HG03196 (cell line): ENCODE measurements around the gene B3GAT3.
A peak's percentile ranks its signal among the peaks of the same experiment; 100 is the strongest.
"Not testable (repeated sequence)": the region's sequence is repeated elsewhere in the genome, so short reads cannot be mapped to it uniquely, and the experiment has no call there.

ENCODE experiments used
- ATAC-seq: cut with Tn5 transposase; IDR thresholded peaks from one replicate; pipeline ENCODE4 v1.9.1; 2021; ENCODE audit not compliant: unreplicated experiment

Gene B3GAT3

DNA sequence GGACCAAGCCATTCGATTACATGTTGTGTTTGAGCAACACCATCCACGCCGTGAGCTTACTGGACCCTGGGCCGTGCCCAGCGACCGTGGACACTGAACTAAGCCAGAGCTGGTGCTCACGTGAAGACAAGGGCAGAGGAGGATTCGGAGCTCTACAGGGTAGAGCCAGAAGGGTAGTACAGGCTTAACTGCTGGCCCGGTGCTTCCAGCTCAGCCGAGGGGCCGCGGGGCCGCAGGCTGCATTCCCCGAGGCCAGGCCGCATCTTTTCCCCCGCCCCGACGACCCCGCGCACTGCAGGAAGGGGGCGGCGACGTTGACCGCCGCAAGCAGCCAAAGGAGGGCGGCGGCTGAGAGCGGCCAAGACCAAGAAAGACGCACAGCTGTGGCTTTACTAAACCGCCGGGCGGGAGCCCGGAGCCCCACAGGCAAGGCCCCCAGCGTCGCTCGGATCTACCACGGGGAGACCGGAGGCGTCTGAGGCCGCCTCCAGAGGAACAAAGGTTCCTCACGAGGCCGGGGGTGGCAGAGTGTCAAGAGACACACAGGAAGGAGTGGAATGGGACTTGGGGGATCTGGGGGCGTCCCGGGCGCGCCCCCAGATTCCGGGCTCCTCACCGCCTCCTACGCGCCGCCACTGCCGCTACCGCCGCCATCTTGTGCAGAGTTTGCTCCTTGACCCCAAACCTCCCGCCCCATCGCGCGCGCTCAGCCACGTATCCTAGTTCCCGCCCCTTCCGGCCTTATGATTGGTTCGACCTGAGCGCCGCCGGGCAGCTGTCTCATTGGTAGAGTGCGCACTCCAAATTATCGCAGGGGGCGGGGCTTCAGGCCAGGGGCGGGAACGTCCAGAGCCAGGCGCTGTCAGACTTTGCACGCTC lies 24.4 kb upstream of the B3GAT3 start, which contains the start of gene GANAB:
TSS of gene GANAB (minus strand) at position 668 of the 879 bp plus-strand sequence. CDS start at position 654, 14 bp downstream.
- peak; percentile 88 for ATAC-seq

DNA sequence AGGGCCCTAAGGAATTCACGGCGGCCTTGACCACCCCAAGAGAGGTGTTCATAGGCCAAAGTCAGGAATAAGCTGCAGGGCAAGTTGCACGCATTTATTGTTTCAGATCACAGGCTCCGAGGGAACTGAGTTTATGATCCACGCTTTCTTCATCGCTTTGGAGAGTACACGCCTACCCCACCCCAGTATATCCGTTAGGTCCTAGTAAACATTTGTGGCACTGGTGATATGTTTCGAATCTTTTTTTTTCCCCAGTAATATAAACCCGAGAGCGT lies 23.8 kb upstream of the B3GAT3 start:
- no peak for ATAC-seq

DNA sequence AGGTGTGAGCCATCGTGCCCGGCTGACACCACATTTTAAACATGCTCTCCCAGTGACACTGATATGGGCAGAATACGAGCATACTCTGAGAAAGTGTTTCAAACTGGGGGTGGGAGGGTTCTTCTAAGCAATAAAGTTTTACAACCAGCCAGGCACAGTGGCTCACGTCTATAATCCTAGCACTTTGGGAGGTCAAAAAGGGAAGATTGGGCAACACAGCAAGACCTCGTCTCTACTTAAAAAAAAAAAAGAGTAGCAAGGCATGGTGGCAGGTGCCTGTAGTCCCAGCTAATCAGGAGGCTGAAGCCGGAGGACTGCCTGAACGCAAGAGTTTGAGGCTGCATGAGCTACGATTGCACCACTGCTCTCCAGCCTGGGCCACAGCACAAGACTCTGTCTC lies 22.4 kb upstream of the B3GAT3 start:
- ATAC-seq: no peak

DNA sequence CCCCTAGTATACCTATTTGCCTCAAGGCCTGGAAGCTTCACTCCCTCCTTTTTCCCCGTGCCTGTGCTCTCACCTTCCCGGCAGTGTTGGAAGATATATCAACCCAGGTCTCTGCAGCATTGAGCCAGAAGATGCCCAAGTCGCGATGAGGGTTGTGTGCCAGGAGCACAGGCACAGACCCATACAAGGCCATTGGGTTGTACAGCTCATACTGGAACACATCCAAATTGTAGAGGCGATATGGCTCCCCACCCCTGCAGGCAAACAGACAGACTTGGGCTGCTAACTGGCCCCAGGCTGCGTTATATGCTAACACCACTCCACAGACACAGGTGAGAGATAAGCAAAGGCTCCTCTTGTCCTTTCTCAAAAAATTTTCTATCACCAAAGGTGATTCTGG lies 10.7 kb upstream of the B3GAT3 start:
- no peak for ATAC-seq

DNA sequence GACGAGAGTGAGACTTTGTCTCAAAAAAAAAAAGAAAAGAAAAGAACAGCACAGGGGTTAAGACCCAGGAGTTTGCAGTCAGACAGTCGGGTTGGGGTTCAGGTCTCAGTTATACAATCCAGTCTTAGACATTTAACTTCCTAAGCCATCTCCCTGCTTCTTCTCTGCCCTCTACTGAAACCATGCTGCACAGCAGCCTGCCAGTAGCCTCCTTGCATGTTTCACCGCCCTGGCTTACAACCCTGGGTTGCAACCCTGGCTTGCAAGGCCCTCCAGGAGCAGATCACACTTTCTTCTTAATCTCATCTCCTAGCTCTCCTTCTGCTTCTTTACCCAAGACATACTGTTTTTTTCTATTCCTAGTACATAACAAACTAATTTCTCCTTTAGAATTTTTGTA lies 5.9 kb upstream of the B3GAT3 start:
- ATAC-seq: no peak

DNA sequence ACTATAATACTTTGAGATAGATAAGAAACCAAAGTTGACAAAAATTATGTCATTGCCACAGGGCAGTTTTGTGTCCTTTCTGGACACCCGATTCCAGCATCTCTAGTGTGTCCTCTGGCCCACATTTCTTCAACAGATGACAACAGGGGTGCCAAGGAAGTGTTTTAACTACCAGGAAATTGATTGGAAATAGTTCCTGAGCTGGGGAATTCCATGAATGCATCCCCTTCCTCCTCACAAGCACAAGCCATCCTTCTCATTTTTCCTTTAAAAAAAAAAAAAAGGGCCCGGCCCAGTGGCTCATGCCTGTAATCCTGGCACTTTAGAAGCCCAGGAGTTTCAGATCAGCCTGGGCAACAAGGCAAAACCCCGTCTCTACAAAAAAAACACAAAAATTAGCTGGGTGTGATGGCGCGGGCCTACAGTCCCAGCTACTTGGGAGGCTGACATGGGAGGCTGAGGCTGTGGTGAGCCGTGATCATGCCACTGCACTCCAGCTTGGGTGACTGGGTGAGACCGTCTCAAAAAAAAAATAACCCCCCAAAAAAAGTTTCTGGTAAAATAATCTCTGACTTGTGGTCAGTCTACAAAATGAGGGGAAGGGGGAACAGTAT lies 797 bp upstream of the B3GAT3 start:
- no peak for ATAC-seq

DNA sequence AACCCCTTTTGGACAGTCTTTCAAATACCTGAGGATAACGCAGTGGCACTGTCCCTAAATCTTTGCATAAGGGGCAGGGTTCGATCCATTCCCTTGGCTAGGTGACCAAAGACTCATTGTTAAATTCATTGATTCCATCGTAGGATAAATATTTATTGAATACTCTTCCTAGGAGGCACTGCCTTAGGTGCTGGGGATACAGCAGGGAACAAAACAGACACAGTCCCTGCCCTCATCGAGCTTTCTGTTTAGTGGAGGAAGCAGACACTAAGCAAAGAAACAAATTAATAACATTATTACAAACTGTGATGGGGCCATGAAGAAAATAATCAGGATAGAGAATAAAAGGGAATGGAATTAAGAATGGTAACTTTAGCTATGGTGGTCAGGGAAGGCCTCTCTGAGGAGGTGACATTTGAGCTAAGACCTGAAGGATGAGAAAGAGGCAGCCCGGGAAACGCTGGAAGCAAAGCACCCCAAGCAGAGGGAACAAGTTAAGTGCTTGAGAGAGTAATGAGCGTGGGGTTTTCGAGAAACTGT lies 689 bp downstream of the B3GAT3 start:
- no peak for ATAC-seq

DNA sequence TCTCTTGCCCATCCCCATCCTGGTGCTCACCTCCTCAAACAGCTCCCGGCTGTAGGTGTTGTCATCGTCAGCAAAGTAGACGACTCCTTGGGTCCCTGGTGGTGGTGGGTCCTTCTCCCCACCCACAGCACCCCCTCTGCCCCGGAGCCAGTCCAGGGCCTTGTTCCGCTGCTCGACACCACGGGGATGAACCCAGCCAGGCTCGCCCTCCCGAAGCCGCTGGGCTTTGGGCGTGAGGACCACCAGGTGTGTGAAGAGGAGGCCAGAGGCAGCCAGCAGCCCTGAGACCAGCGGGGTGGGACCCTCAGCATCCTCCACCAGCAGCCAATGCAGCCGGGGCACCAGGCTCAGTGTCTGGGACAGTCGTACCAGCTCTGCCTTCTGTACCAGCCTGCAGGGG lies 4.8 kb downstream of the B3GAT3 start:
- ATAC-seq: not testable (repeated sequence)

DNA sequence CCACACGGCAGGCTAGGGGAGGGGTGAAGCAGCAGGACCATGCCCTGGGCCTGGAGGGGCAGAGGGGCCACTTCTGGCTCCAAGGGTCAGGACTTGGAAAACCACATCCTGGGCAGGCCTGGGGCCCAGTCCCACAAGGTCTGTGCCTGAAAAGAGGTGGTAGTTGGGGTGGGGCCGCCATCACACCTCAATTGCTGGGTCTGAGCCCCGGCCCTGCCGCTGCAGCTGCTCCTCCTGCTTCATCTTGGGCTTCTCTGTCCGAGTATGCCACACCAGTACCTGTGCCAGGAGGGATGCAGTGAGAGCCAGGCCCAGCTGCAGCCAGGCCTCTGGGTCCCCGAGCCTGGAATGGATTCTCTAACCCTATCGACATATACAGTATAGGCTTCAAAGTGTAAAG lies 6.3 kb downstream of the B3GAT3 start:
- ATAC-seq: no peak

DNA sequence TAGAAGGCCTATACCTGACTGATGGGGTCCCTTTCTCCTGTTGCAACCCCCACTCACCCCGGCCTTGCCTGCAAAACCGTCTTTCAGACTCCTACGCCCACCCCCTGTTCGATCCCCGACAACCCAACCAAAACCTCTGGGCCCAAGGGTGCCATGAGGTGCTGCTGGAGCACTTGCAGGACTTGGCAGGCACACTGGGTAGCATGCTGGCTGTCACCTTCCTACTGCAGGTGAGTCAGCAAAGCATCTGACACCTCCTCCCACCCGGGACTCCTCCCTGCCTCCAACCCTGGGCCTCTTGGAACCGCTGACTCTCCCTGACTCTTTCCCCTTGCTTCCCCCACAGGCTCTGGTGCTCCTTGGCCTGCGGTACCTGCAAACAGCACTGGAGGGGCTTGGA lies 7.5 kb downstream of the B3GAT3 start:
- no peak for ATAC-seq

DNA sequence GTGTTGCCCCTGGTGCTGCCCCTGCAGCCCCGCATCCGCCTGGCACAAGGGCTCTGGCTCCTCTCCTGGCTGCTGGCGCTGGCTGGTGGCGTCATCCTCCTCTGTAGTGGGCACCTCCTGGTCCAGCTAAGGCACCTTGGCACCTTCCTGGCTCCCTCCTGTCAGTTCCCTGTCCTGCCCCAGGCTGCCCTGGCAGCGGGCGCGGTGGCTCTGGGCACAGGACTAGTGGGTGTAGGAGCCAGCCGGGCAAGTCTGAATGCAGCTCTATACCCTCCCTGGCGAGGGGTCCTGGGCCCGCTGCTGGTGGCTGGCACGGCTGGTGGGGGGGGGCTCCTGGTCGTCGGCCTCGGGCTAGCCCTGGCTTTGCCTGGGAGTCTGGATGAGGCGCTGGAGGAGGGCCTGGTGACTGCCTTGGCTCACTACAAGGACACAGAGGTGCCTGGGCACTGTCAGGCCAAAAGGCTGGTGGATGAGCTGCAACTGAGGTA lies 8.5 kb downstream of the B3GAT3 start:
- peak; percentile 0 for ATAC-seq

DNA sequence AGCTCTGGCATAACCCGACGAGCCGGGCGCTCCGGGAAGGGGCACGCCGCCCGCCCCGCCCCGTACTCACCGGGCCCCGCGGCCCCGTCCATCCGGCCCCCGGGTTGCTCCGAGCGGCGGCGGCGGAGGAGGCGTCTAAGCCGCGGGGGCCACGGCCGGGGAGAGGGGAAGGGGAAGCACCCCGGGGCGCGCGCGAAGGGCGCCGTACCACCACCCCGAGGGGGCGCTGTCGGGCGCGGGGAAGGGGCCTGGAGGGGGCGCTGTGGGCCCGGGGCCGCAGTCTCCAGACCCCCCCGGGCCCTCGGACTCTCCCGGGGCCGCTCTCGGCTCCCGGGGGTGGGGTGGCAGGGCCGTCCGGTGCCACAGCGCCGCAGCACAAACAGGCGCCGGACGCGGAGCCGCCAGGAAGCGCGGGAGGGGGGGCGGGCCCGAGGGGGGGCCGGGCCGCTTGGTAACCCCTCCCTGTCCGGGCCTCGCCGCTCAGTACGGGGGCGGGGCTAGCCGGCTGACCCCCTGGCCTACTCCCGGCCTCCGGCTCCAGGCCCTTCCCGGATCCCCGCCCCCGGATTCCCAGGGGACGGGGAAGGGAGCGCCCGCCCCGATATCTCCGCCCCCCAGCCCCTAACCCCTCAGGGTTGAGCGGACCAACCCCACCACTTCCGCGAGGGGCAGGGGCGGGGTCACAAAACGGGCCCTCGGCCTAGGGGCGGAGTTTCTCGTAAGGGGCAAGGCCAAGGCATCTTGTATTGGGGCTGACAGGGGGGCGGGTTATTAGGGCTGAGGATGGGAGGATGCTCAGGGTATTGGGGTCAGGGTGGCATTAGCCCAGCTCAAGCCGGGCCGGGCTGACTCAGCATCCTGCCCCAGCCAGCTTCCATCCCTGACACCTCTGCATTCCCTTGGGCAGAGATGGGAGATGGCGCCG lies 9.2 kb downstream of the B3GAT3 start, which contains the start of the genes EML3 and ROM1:
TSS of gene EML3 (minus strand) at position 410 of the 925 bp plus-strand sequence. CDS start at position 92, 318 bp downstream.
TSS of gene ROM1 (plus strand) at position 892 of the 925 bp plus-strand sequence. CDS start at position 917, 25 bp downstream.
- peak; percentile 49 for ATAC-seq

DNA sequence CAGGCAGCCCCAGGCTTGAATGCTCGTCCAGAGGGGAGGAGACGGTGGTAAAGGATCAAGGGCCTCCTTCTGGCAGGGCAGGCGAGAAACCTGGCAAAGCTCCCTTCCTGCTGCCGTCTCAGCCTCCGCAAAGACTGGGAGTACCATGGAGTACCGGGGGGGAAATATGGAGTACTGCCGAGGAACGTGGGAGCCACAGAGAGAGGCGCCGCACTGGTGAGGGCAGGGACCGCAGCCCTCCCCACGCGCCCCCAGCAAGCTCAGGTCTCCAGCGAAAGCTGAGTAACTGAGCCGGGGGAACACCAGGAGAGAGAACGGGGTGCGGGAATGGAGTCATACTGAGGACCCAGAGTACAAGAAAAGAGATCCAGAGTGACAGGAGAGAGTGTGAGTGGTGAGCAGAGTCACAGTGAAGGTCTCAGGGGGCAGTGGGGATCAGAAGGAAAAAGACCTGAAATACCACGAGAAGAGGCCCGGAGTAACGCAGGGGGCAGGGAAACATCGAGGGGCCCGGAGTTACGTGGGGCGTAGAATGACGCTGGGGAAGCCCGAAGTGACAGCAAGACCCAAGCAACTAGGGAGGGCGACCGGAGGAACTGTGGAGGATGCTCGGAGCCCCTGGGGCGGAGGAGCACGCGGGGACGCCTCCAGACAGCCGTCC lies 10.0 kb downstream of the B3GAT3 start:
- peak; percentile 8 for ATAC-seq

DNA sequence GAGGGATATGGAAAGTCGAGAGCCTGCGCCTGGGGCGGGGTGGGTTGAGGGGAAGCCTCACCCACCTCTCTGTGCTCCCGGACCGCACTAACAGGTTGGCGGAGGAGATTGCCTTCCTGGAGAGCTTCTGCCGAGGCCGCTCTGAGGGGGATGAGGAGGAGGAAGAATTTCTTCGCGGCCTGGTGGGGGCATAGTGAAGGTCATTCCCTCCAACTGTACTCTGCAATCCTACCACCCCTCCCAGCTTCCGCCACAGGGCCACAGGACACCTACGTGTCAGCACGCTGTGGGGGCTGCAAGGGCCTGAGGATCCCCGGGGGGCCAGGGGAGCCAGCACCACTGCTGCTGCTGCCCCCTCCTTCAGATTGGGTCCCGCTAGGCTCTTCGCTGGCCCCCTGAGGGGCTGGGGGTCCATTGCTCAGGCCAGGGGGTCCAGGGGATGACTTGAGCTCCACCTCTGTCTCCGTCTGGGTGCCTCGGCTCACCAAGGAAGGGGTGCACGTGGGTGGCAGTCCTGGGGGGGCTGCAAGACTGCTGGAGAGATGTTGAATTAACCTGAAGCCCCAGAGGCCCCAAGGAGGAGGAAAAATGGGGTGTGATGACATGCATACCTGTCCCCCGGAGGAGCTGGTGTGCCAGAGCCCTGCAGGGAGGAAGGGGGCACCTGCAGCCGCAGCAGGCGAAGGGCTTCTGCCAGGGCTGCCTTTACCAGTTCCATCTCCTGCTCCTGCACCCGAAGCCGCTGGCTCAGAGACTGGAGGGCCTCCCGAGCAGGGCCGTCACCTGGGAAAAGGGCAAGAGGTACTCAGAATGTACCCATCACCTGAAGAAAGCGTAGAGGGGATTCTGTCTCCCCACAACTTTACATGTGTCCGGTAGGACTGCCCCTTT lies 10.7 kb downstream of the B3GAT3 start:
- ATAC-seq: no peak

DNA sequence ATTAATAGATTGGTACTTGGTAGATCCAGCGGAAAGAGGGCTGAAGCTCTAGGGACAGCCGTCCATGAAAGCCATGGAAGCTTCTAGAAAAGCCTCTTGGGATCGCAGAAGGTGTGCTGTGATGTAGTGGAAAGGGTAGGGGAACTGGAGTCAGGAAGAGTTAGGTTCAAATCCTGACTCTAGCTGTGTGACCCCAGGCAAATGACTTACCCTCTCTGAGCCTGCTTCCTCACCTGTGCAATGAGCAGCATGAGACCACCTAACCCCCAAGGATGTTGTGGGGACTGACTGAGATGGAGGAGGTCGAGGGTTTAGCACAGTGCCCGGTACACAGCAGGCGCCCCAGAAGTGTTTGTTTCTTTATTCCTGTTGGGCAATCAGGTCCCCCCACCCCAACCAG lies 11.4 kb downstream of the B3GAT3 start:
- no peak for ATAC-seq

DNA sequence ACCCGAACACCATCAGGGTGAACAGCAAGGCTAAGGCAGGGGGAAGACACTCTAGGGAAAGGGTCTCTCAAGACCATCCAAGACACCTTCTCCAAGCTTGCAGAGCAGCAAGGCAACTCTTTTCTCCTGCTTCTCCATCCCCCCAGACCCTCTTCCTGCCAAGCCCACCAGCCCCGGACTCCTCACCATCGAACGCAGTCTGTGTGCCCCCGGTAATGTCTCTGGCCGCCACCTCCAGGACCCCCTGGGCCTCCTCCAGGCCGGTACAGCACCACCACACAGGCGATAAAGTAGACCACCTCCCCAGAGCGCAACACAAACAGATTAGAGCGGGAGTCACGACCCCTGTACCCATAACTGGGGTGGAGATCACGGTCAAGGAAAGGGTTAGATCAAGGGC lies 13.0 kb downstream of the B3GAT3 start:
- no peak for ATAC-seq

DNA sequence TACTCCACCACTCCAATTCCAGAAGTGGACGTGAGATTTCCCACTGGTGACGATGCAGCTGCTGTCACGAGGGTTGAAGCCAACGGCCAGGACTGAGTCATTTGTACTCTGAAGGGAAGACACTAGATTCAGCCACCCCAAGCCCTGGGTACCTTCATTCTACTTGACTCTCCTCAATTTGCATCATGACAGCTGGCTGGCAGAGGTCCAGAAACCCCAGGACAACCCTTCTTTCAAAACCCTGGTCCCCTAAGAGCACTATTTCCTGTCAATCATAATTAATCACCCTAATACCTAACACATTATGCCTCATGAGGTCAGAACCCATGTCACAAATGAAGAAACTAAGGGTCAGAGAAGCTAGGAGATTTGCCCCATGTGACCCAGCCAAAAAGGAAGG lies 14.1 kb downstream of the B3GAT3 start:
- ATAC-seq: no peak

DNA sequence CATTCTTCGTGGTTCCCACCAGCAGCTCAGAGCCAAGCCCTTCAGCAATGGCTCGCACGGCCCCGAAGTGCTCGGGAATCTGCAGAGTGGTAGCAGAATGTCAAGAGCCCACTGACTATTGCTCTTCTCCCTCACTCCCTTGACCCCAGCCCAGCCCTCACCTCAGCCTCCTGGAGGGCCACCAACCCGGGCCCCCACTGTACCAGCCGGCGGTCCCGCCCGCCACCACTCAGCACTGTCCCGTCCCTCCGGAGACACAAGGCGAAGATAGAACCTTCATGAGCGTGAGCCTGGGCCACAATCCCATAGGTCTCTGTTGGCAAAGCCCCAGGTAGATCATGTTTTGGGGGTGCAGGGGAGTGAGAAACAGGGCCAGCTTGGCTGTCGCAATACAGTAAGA lies 15.9 kb downstream of the B3GAT3 start:
- no peak for ATAC-seq

DNA sequence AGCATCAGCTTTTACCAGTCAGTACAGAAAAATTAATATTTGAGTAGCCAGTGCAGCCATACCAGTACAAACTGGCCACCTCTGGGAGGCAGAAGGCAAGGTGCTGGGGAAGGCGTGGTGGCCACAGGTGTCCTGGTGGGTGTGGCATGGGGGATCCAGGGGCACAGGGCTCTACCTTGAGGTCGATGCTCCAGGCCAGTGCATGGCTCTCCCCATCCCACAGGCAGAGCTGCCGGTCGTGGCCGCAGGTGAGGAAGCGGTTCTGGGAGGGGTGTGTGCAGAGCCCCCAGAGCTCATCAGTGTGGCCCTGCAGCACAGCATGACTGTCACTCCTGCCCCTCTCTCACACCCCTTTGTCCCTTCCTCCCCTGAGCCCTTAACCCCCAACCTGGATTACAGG lies 16.3 kb downstream of the B3GAT3 start:
- no peak for ATAC-seq
